CD8-positive, alpha-beta memory T cell (primary cell): ENCODE measurements around the gene PARP3. TPM values are rescaled to one million over a fixed set of nuclear protein-coding genes. Genes with fewer than 3 reads are reported as not detected.

Source experiments
- CTCF ChIA-PET: fragments of 350-600 bp; sonication (Branson Sonifier 250); formaldehyde crosslinking; loops from one replicate; lab custom pipeline; 2021; ENCODE audit warnings: antibody characterized with exemption; lab: Charles Lee
- POLR2A ChIA-PET: fragments of 350-600 bp; sonication (Branson Sonifier 250); formaldehyde crosslinking; loops from one replicate; lab custom pipeline; 2021; ENCODE audit warnings: antibody characterized with exemption; lab: Charles Lee
- DNase-seq, 5 donors: peaks; one replicate each; pipeline versions ENCODE4 v3.0.0 to v3.0.0-alpha.2; 2020 to 2022; ENCODE audit warnings: mixed read lengths in 1 of 5
- H3K27ac ChIP-seq: one replicate; pipeline ENCODE4 v1.7.0; 2013; ENCODE audit warnings: low read depth, mild to moderate bottlenecking, low read length, moderate library complexity
- H3K27me3 ChIP-seq: 2 replicates; pipeline ENCODE4 v1.7.0; 2013; ENCODE audit warnings: low read length, mild to moderate bottlenecking; ENCODE audit not compliant: insufficient read depth, poor library complexity, severe bottlenecking
- H3K36me3 ChIP-seq: 2 replicates; pipeline ENCODE4 v1.7.0; 2013; ENCODE audit warnings: mild to moderate bottlenecking, low read length, moderate library complexity; ENCODE audit not compliant: insufficient read depth
- H3K4me1 ChIP-seq: 2 replicates; pipeline ENCODE4 v1.7.0; 2013; ENCODE audit warnings: mild to moderate bottlenecking, low read length, moderate library complexity; ENCODE audit not compliant: insufficient read depth
- H3K4me3 ChIP-seq: 2 replicates; pipeline ENCODE4 v1.7.0; 2013; ENCODE audit warnings: mild to moderate bottlenecking, low read length
- H3K9me3 ChIP-seq: 2 replicates; pipeline ENCODE4 v1.7.0; 2013; ENCODE audit warnings: mild to moderate bottlenecking, low read length
- H3K27ac Mint-ChIP-seq, 8 donors: one replicate each; pipeline ENCODE4 v1.8.0; 2020 to 2021; ENCODE audit warnings: mixed read lengths in 8 of 8, mild to moderate bottlenecking in 6 of 8, inconsistent platforms in 3 of 8, moderate library complexity in 3 of 8
- H3K27me3 Mint-ChIP-seq, 2 donors: one replicate each; pipeline ENCODE4 v1.8.0; 2020 to 2021; ENCODE audit warnings: mixed read lengths in 2 of 2, mild to moderate bottlenecking in 1 of 2, moderate library complexity in 1 of 2
- H3K36me3 Mint-ChIP-seq, 3 donors: one replicate each; pipeline ENCODE4 v1.8.0; 2020 to 2021; ENCODE audit warnings: mixed read lengths in 3 of 3, inconsistent platforms in 1 of 3, mild to moderate bottlenecking in 1 of 3
- H3K4me1 Mint-ChIP-seq, 3 donors: one replicate each; pipeline ENCODE4 v1.8.0; 2020 to 2021; ENCODE audit warnings: mixed read lengths in 3 of 3, inconsistent platforms in 1 of 3, mild to moderate bottlenecking in 1 of 3
- H3K4me3 Mint-ChIP-seq, 7 donors: one replicate each; pipeline ENCODE4 v1.8.0; 2020 to 2021; ENCODE audit warnings: mixed read lengths in 7 of 7, mild to moderate bottlenecking in 6 of 7, moderate library complexity in 4 of 7, inconsistent platforms in 2 of 7
- H3K9me3 Mint-ChIP-seq, 5 donors: one replicate each; pipeline ENCODE4 v1.8.0; 2020 to 2022; ENCODE audit warnings: mixed read lengths in 5 of 5, mild to moderate bottlenecking in 3 of 5, moderate library complexity in 2 of 5, inconsistent platforms in 1 of 5
- polyA plus RNA-seq: library from polyadenylated mRNA; unstranded; fragments of 300-500 nt; fragmentation: Illumina TruSeq; gene quantifications from one replicate; pipeline ENCODE4 v1.2.3, GENCODE V29; 2021
- total RNA-seq, 2 experiments: library from RNA; stranded (reverse); gene quantifications; one replicate each; pipeline ENCODE4 v1.2.3, GENCODE V29; 2021

Gene PARP3
- total and polyA plus RNA-seq, 3 experiments from 2014 or later = 5.9 to 11.5 (median 9.5) TPM

GRCh38 chr3:51980253-51980652 is 38.1 kb downstream of the PARP3 start:
- POLR2A ChIA-PET = interaction anchor here (1.1 kb wide), 1 partner anchor 12 kb away, joined by 3 read pairs; no protein-coding TSS in a partner anchor
- Histone ChIP-seq H3K27ac (no peak overlapping the region), H3K4me1 (peaks cover 42% of the 10 kb centered on the region), H3K36me3 (no peaks in the 10 kb centered on the region), H3K27me3 (no peaks in the 10 kb centered on the region), H3K4me3 (no peak overlapping the region), H3K9me3 (no peaks in the 10 kb centered on the region)
- DNase-seq = no peak
- CTCF ChIA-PET = interaction anchor here (1.2 kb wide), 2 partner anchors 11 to 37 kb away, joined by 3 read pairs; no protein-coding TSS in a partner anchor
- Mint-ChIP-seq H3K36me3 (peaks cover 0 to 4% (median 1%) of the 10 kb centered on the region in 3 donors), H3K9me3 (no peaks in the 10 kb centered on the region), H3K4me1 (peaks cover 39 to 47% (median 46%) of the 10 kb centered on the region in 3 donors), H3K4me3 (no peak overlapping the region), H3K27ac (no peak overlapping the region), H3K27me3 (no peaks in the 10 kb centered on the region)

GRCh38 chr3:51982352-51982837 is 40.2 kb downstream of the PARP3 start:
- POLR2A ChIA-PET = interaction anchor here (1.0 to 2.1 kb wide), 6 partner anchors 8 to 41 kb away, joined by 4 to 14 read pairs (median 9); partner anchors contain the start of genes ABHD14A, ABHD14B, PARP3 and PCBP4
- Histone ChIP-seq H3K9me3 (no peaks in the 10 kb centered on the region), H3K27me3 (no peaks in the 10 kb centered on the region), H3K27ac (peak overlapping the region; percentile 77), H3K36me3 (no peaks in the 10 kb centered on the region), H3K4me1 (peaks cover 23% of the 10 kb centered on the region), H3K4me3 (peak overlapping the region; percentile 87)
- Mint-ChIP-seq H3K4me3 (peak overlapping the region; percentile 83 to 96 (median 93)), H3K36me3 (peaks cover 0 to 1% (median 0%) of the 10 kb centered on the region in 3 donors), H3K9me3 (no peaks in the 10 kb centered on the region), H3K27ac (peak overlapping the region; percentile 57 to 98 (median 92)), H3K27me3 (no peaks in the 10 kb centered on the region), H3K4me1 (peaks cover 25 to 32% (median 31%) of the 10 kb centered on the region in 3 donors)
- peak in 1 of 5 donors; percentile 23 for DNase-seq
- CTCF ChIA-PET = interaction anchor here (0.6 to 3.9 kb wide), 10 partner anchors 8 to 1413 kb away, joined by 3 to 43 read pairs (median 6); partner anchors contain the start of genes ABHD14A, ABHD14B, DUSP7 and HEMK1

GRCh38 chr3:51982838-51983577 is 40.8 kb downstream of the PARP3 start, which contains the start of gene ACY1:
Gene ACY1 (plus strand): TSS chr3:51983535. CDS start chr3:51984065, 530 bp downstream.
- H3K27ac ChIP-seq = peak within 1 kb of the TSS; percentile 77
- no peaks in the 10 kb centered on the region for H3K9me3 ChIP-seq
- peaks cover 0 to 1% (median 0%) of the 10 kb centered on the region in 3 donors for H3K36me3 Mint-ChIP-seq
- no peaks in the 10 kb centered on the region for H3K36me3 ChIP-seq
- peak; percentile 63 to 81 (median 72) for DNase-seq
- no peaks in the 10 kb centered on the region for H3K27me3 ChIP-seq
- H3K4me1 ChIP-seq = peaks cover 20% of the 10 kb centered on the region
- CTCF ChIA-PET = interaction anchor here (0.6 to 3.9 kb wide), 11 partner anchors 9 to 1414 kb away, joined by 3 to 43 read pairs (median 5); partner anchors contain the start of genes ABHD14A, ABHD14B, DUSP7 and HEMK1
- H3K4me3 ChIP-seq = peak within 1 kb of the TSS; percentile 87
- peak within 1 kb of the TSS; percentile 83 to 96 (median 93) for H3K4me3 Mint-ChIP-seq
- peaks cover 24 to 29% (median 29%) of the 10 kb centered on the region in 3 donors for H3K4me1 Mint-ChIP-seq
- H3K9me3 Mint-ChIP-seq = no peaks in the 10 kb centered on the region
- POLR2A ChIA-PET = interaction anchor here (1.0 to 2.1 kb wide), 7 partner anchors 9 to 74 kb away, joined by 4 to 14 read pairs (median 6); partner anchors contain the start of genes ABHD14A, ABHD14B, PARP3 and PCBP4
- H3K27me3 Mint-ChIP-seq = no peaks in the 10 kb centered on the region
- peak within 1 kb of the TSS; percentile 57 to 99 (median 94) for H3K27ac Mint-ChIP-seq

- H3K9me3 Mint-ChIP-seq = no peaks in the 10 kb centered on the region
- peaks cover 20% of the 10 kb centered on the region for H3K4me1 ChIP-seq
- POLR2A ChIA-PET = interaction anchor here (0.7 to 2.1 kb wide), 7 partner anchors 9 to 214 kb away, joined by 3 to 14 read pairs (median 6); partner anchors contain the start of genes ABHD14A, ABHD14B, PARP3 and PCBP4
- peaks cover 0 to 1% (median 0%) of the 10 kb centered on the region in 3 donors for H3K36me3 Mint-ChIP-seq
- no peaks in the 10 kb centered on the region for H3K27me3 ChIP-seq
- peak overlapping the region; percentile 87 for H3K4me3 ChIP-seq
- H3K27ac Mint-ChIP-seq = peak overlapping the region; percentile 57 to 99 (median 90)
- DNase-seq = no peak
- CTCF ChIA-PET = interaction anchor here (0.7 to 3.9 kb wide), 11 partner anchors 8 to 355 kb away, joined by 3 to 43 read pairs (median 4); partner anchors contain the start of genes ABHD14A, ABHD14B and RRP9
- H3K9me3 ChIP-seq = no peaks in the 10 kb centered on the region
- H3K4me1 Mint-ChIP-seq = peaks cover 24 to 29% (median 29%) of the 10 kb centered on the region in 3 donors
- H3K27ac ChIP-seq = peak overlapping the region; percentile 77
- H3K36me3 ChIP-seq = no peaks in the 10 kb centered on the region
- peak overlapping the region; percentile 80 to 96 (median 93) for H3K4me3 Mint-ChIP-seq
- H3K27me3 Mint-ChIP-seq = no peaks in the 10 kb centered on the region
These were observed 41.6 kb downstream of the PARP3 start for GRCh38 chr3:51983578-51984268.

- DNase-seq = no peak
- peak overlapping the region; percentile 87 for H3K4me3 ChIP-seq
- Mint-ChIP-seq H3K4me1 (peaks cover 23 to 29% (median 25%) of the 10 kb centered on the region in 3 donors), H3K27ac (peak overlapping the region in 6 of 8 donors; percentile 57 to 94 (median 91)), H3K27me3 (no peaks in the 10 kb centered on the region), H3K36me3 (peaks cover 0 to 1% (median 0%) of the 10 kb centered on the region in 3 donors), H3K4me3 (peak overlapping the region in 6 of 7 donors; percentile 68 to 95 (median 90)), H3K9me3 (no peaks in the 10 kb centered on the region)
- peak overlapping the region; percentile 77 for H3K27ac ChIP-seq
- no peaks in the 10 kb centered on the region for H3K27me3 ChIP-seq
- H3K36me3 ChIP-seq = no peaks in the 10 kb centered on the region
- H3K4me1 ChIP-seq = peaks cover 20% of the 10 kb centered on the region
- no peaks in the 10 kb centered on the region for H3K9me3 ChIP-seq
- CTCF ChIA-PET = interaction anchor here (0.7 to 3.9 kb wide), 7 partner anchors 10 to 354 kb away, joined by 3 to 43 read pairs (median 4); partner anchors contain the start of genes ABHD14A and ABHD14B
- POLR2A ChIA-PET = interaction anchor here (0.7 to 2.1 kb wide), 3 partner anchors 10 to 213 kb away, joined by 3 to 14 read pairs (median 6); partner anchors contain the start of genes ABHD14A, ABHD14B and PCBP4
These were observed 42.1 kb downstream of the PARP3 start for GRCh38 chr3:51984269-51984647.

- POLR2A ChIA-PET = no interaction called here
- Mint-ChIP-seq H3K27me3 (no peaks in the 10 kb centered on the region), H3K36me3 (peaks cover 0 to 1% (median 0%) of the 10 kb centered on the region in 3 donors), H3K9me3 (no peaks in the 10 kb centered on the region), H3K4me1 (peaks cover 23 to 29% (median 25%) of the 10 kb centered on the region in 3 donors), H3K4me3 (peak overlapping the region in 6 of 7 donors; percentile 16 to 84 (median 41)), H3K27ac (peak overlapping the region in 7 of 8 donors; percentile 53 to 94 (median 76))
- Histone ChIP-seq H3K27me3 (no peaks in the 10 kb centered on the region), H3K4me1 (peaks cover 20% of the 10 kb centered on the region), H3K9me3 (no peaks in the 10 kb centered on the region), H3K4me3 (no peak overlapping the region), H3K36me3 (no peaks in the 10 kb centered on the region), H3K27ac (no peak overlapping the region)
- no peak for DNase-seq
- CTCF ChIA-PET = interaction anchor here (1.8 to 3.9 kb wide), 2 partner anchors 11 to 354 kb away, joined by 5 to 43 read pairs; partner anchors contain the start of genes ABHD14A and ABHD14B
These were observed 42.9 kb downstream of the PARP3 start for GRCh38 chr3:51985063-51985462.
